Brain pericyte (primary cell): ENCODE measurements around the gene CISD3.
A peak's percentile ranks its signal among the peaks of the same experiment; 100 is the strongest.

Experiments used
- DNase-seq: peaks from one replicate; pipeline ENCODE4 v3.0.0-alpha.2; 2012; ENCODE audit warnings: low read depth, low spot score

Gene CISD3

GRCh38 chr17:38743556-38744171, 13.5 kb downstream of the CISD3 start:
- DNase-seq = no peak

- no peak for DNase-seq
Measured at GRCh38 chr17:38745545-38745944, 15.4 kb downstream of the CISD3 start.

- no peak for DNase-seq
Measured at GRCh38 chr17:38746004-38746848, 16.1 kb downstream of the CISD3 start.

DNA sequence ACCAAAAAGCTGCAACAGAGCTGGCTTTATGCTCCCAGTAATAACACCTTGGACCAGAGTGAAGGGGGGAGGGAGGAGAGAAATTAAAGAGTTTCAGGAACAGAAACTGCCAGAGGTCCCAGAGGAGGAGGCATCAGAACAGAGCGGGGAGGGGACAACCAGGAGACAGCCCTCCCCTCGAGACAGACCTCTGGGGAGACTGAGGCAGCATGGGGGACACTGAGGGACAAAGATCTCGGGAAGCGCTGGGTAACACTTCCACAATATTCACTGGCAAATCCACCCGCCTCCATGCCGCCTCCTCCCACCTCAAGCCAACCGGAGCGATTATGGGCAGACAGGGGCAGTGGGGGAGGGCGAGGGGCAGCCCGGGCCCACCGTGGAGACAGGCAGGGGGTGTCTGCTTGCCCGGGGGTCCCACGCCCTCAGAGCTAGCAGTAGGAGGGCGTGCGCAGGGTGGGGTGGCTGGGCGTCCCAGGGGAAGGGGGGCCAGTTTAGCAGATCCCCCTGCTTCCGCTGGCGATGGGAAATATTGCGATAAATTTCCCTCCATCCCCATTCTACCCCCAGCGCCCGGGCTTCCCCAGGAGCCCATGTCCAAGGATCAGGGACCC, 16.8 kb downstream of the CISD3 start:
- DNase-seq = no peak

DNA sequence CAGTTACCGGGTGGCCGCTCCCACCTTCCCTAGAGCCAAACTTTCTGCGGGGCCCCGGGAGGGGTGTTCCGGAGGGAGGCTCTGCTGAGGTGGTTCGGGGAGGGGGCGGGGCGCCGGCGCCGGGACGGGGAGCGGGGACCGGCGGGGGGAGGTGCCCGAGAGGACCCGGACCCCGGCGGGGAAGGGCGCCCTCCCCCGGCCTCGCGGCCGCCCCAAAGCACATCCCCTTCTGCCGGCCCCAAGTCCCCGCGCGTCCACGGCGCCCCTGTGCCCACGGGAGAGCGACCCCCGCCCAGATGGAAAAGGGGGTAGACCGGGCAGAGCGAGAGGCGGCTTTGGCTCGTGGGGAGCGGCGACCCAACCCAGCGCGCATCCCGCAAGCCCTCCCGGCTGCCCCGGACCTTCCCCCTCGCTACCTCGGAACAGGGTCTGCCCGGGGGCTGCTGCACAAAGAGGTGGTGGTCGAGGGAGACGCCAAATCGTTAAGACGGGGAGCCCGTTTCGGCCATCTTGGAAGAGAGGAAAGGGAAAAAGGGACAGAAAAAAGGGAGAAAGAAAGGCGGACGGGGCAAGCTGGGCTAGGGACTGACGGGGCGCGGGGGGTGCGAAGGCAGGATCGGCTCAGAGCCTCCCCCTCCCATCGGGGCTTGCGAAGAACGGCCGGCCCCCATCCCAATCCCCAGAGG, 17.5 kb downstream of the CISD3 start:
- DNase-seq = no peak

DNA sequence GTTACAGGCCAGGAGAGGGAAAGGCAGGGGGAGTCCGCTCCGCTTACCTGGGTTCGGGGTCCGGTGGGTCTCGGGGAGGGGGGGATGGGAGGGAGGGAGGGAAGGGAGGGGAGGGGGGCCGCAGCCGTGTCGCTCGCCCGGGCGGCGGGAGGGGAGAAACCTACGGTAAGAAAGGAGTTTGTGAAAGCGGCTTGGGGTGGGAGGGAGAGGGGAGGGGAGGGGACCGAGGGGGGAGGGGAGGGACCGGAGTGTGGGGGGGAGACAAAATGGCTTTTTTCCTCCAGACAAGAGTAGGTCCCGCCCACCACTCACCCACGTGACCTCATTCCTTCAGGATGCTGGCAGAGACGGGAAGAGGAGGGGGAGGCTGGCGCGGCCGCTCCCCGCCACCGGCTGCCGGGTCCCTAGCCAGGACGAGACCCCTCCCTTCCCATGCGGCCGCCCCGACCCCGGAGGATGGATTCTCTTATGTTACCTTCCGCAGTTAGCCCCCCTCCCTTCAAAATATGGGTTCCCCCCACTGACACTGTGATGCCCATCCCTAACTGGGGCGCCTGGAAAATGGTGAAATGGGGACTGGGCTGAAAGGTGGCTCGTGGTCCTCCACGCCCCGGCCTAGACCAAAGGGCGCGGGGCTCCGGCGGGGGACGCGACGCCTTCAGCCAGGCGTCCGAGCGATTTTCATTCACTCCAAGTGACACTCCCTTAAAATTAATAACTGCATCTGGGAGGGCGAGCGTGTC, 18.2 kb downstream of the CISD3 start, which contains the start of gene PCGF2:
PCGF2 (minus strand) TSS at position 188 of the 743 bp plus-strand sequence. CDS start 7,934 bp downstream, outside the sequence.
- DNase-seq = no peak

DNA sequence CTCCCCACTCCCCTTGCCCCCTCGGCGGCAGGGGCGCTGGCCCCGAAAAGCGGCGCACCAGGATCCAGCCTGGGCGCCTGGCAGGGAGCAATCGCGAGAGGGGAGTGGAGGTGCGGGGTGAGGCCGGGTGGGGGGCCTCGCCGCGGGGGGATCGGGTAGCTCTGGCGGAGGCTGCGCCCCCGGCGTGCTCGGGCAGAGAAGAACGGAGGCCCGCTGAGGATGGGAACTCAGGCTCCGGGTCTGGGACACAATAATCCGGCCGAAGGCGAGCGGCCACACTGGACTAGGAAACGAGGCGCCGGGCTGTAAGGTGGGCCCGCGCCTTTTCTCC, 18.7 kb downstream of the CISD3 start:
- DNase-seq = no peak

DNA sequence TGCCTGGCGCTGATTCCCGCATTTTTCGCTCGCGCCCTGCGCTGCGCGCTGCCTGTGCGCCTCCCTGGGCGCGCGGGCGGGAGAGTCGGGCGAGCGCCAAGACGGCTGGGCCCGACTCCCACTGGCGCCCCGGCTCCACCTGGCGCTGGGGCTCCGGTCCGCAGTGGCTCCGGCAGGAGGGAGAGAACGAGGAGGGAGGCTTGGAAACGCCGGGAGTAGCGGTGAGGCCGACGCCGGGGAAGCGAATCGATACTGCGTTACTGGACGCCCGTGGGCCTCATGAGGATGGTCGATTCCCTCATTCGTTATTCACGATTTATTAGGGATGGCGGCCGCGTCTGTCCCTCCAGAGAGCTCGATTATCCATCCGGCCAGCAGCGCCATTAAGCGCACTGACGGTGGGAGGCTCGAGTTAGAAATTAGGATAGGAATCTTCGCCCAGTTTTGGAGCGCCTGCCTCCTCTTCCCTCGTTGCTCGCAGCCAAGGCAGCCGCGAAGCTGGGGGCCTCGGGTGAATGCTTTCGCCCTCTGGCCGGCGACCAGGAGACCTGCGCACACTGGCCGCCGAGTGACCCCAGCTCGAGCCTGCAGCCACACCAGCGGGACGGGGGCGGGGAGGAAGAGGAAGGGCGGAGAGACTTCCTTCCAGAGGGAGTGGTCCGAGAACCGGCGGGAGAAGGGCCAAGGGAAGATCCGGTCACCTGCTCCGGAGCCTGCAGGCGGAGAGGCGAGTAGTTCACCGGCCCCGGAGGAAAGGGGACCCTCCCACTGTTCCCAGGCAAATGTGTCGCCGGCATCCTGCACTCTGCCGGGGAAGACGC, 19.3 kb downstream of the CISD3 start:
- DNase-seq = no peak

DNA sequence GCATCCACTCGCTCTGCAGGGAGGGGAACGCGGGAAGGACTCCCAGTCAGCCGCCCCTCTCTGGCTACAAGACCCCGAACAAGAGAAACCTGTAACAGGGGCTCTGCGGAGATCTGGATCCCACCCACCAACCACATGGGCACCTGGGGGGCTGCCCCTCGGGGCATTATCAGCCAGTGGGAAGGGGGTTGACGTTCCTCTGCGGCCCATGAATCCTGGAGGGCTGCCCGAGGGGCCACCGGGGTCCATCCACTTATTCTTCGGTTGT, 19.8 kb downstream of the CISD3 start:
- no peak for DNase-seq

GRCh38 chr17:38750312-38751121, 20.4 kb downstream of the CISD3 start:
- DNase-seq = no peak

DNA sequence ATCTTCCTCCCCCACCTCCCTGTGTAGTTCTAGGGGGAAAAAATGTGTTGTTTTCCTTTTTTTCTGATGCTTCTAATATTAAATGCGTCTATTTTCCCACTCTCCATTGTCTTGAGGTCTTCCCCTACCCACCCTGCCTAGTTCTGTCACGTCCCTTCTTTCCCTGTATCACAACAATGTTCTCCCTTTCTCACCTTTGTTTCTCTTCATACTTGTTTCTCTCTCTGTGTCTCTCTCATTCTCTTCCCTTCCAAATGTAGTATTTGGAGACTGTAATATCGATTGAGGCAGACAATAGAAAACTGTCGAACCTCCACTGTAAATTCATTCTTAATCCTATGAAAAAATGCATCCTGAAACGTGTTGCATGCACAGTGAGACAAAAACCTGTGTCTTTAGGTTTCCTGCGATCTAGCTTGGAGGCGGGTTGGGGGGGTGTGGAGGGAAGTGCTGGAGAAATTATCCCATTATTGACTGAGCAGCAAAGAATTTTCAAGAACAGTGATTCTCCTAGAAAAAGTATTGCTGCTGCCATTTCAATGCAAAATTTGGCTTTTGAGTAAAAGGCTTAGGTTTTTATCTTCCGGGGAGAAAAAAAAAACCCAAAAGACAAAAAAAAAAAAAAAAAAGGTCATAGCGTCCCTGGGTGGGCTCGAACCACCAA, 21.1 kb downstream of the CISD3 start:
- DNase-seq = no peak

DNA sequence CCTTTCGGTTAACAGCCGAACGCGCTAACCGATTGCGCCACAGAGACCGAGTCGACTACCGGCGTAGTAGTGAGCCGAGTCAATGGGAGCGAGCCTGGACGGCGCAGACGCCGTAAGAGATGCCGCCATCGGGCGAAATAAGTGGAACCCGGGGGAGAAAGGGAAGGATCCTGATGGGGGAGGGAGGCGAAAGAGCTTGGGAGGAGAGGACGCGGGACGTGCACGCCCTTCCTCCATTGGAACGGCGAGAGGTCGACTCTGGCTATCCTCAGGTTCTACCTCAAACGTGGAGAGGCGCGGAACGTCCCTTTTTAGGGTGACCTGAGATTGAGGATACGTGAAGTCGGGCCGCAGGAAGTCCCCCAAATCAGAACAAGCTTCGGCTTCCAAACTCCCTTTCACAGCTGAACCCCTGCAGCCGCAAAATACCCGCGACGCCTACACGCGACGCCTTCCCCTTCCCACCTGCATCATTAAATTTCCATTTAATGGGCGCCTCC, 21.7 kb downstream of the CISD3 start:
- DNase-seq = peak; percentile 71

DNA sequence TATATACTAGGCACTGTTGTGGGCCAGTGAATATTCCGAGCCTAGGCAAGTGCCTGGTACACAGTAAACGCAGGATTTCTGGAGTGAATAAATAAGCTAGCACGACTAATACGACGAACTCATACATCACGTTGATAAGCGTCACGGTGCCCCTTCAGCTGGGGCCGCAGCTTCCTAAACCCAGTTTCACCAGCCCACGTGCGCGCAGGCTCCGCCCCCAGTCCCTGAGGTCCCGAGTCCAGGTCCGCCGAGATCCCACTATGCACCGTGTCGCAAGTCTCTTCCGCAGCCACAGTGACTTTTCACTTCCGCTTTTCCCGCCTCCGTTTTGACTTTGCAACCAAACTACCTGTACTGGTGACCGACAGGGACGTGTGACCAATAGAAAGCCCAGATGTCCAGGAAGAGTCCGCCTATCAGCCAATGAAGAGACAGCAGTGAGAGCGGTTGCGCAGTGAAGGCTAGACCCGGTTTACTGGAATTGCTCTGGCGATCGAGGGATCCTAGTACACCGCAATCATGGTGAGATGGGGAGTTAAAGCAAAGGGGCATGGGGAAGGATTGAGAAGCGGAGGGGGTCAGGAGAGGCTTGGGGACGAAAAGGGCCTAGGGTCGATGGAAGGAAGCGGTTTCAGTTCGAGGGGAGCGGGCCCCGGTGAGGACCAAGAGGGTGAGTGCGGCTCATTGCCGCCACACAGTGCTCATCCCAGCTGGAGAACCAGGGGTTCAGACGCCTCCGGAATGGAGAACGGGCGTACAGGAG, 22.3 kb downstream of the CISD3 start, which contains the start of gene PSMB3:
PSMB3 (plus strand) TSS at position 434 of the 763 bp plus-strand sequence; CDS start at position 520, 86 bp downstream.
- DNase-seq = peak; percentile 96

- no peak for DNase-seq
Measured at GRCh38 chr17:38753071-38753506, 22.9 kb downstream of the CISD3 start.

DNA sequence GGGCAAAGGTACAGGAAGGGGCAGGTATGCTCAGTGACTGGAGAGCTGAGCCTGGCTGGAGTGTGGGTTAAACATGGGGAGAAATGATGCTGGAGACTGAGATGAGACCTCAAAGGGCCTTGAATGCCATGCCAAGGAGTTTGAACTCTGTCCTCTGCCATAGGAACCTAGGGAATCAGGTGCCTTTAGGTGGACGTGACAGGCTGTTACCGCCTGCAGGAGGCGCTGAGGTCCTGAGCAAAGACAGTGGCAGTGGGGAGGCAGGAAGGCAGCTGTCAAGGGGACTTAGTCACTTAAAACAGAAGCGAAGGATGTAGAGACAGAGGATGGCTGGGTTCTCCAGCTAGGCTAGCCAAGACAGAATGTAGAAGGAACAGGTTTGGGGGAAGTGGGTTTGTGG, 31.5 kb downstream of the CISD3 start:
- no peak for DNase-seq

DNA sequence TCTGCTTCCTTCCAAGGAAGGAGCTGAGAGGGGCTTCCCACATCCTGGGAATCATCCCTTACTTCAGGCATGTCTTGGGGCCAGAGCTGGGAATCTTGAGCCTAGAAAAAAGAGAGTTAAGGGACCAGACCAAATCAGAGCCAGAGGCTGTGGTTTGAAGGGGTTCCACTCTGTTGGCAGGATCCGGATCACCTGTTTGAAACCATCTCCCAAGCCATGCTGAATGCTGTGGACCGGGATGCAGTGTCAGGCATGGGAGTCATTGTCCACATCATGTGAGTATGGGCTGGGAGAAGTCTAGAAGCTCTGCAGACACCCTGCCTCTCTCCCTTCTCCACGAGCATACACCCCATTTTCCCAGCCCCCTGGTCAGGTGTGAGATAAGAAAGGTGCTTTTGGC, 32.1 kb downstream of the CISD3 start:
- DNase-seq = no peak

DNA sequence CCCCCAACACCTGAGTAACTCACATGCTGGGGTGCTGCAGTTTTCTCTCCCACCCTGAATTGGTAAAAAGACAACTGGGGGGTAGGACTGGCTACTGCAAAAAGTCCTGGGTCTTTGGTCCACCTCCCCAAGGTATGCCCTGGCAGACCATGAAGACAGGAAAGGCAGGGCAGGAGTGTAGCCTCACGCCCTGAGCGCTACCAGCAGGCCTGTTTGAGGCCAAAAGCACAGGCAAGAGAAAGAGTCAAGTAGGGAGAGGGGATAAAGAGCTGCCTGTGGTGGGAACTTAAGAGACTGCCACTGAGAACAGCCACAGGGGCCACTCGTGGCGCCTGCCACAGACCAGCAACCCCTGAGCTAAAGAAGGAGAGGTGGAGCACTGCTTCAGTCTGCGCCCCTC, 36.2 kb downstream of the CISD3 start:
- no peak for DNase-seq

- no peak for DNase-seq
Measured at GRCh38 chr17:38768417-38768816, 38.3 kb downstream of the CISD3 start.
